Fibroblast of skin of right biceps (primary cell): ENCODE results near the gene PAX7.

ENCODE experiments used
- DNase-seq: peaks from one replicate; pipeline ENCODE4 v3.0.0-alpha.2; 2013

The PAX7 gene

DNA sequence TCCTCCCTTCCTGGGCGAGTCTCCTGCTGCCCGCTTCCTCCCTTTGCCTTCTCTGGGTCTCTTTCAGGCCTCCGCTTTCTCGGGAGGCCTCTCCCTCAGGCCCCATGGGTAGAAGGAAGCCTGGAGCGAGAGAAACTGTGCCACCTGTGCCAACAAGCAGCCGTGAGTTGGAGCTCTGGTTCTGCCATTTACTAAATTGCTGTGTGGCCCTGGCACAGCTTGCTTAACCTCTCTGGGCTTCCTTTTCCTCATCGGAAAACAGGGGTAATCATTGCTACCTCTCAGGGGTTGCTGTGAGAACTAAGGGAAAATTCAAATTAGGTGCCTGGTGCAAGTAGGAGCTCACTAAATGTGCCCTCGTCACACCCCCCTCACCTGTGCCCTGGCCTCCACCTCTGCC, 80.4 kb downstream of the PAX7 start:
- DNase-seq, result no peak

DNA sequence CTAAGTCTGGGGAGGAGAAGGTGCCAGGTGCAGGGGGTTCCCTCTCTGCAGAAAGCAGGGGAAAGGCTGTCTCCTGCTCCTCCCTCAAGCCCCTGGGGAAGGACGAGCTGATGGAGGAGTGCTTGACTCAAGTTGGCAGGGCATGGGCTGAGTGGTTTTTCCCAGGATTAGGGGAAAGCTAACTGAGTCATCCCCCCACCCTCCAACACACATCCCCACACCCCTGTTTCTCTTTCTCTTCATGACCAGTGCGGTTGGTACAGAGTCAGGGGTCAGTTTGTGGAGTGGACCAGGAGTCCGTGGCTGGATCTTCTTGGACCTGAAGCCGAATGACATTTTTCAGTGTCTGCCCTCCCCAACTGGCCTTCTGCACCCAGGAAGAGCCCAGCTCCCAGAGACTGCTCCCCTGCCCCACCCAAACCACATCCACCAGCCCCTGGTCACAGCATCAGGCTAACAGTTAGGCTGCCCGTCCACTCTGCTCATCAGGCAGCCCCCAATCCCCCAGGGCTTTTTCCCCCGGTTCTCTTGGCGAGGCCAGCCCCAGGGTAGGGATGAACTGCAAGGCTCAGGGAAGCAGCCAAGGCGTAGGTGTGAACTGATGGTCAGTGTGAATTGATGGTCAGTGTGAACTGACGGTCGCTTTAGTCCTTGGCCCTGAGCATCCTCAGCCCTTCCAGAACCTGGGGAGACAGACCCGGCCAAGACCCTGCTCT, 81.0 kb downstream of the PAX7 start:
- no peak for DNase-seq

DNA sequence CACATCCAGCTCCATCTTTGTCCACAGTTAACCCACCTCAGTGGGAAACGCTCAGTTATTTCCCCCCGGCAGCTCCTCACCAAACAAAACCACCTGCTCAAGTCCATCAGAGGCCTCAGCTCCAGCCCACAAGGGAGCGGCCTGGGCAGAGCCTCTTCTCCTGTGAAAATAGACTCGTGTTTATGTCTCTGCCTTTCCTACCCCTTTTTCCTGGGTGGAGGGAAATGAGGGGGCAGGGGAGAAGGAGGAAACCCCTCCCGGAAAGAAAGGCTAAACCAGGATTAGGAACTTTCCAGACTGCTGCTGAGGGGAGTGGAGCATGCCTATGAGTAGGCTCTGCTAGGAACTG, 81.6 kb downstream of the PAX7 start:
- no peak for DNase-seq

DNA sequence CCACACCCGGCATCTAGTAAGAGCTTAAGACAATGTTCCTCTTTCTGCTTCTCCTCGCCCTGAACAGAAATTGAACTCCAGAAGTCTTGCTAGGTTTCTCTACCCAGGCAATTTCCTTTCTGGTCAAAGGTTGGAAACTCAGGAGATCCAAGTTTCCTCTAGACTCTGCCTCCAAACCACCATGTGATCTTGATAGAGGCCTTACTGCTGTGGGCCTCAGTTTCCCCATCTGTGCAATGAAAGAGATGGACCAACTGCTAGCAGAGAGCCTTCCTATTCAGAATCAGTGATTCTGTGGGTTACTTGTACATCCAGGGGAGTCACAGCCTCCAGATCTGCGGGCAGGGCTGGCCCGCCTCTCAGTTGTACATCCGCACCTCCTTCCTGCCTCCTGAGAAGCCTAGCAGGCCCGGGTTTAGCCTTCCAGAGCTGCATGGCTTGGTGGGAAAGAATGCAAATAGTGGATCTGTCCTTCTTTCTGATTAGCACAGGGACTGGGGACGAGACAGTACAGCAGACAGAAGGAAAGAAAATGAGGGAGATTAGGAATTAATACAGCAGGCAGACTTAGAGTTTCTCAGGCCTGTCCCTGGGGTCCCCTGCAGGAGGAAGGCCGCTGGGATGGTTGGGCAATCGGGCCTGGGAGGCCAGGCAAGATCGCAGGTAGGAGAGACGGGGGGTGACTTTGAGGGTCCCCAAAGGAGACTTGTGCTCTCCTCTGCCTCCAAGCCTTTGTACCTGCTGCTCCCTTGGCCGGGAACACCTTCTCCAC, 83.9 kb downstream of the PAX7 start:
- no peak for DNase-seq

DNA sequence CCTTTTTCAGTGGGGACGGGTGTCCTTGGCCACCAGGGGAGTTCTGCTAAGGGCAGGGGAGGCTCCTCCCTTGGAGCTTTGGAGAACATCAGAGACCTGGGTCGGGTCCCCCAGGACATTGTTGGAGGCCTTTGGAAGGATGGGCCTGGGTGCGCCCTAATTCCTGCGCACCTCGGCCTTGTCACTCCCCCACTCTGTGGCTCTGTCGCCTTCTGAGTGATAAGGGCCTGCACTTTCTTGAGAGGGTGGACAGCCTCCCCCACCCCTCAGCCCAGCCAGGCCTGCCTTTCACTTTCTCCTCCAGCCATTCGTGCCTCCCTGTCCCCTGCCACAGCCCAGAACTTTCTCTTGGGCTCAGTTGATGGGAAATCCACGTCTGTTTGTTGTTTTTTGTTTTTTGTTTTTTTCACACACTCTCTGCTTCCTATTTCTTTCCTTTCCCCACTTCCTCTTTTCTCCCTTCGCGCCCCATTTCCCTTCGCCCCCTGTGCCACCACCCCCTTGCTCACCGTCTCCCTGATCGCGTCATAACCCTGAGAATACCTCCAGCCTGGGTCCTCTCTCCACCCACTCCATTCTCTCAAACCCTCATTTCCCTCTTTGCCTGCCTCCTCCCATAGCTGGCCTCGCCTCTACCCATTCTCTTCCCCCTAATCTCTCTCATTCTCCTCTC, 85.6 kb downstream of the PAX7 start:
- no peak for DNase-seq

DNA sequence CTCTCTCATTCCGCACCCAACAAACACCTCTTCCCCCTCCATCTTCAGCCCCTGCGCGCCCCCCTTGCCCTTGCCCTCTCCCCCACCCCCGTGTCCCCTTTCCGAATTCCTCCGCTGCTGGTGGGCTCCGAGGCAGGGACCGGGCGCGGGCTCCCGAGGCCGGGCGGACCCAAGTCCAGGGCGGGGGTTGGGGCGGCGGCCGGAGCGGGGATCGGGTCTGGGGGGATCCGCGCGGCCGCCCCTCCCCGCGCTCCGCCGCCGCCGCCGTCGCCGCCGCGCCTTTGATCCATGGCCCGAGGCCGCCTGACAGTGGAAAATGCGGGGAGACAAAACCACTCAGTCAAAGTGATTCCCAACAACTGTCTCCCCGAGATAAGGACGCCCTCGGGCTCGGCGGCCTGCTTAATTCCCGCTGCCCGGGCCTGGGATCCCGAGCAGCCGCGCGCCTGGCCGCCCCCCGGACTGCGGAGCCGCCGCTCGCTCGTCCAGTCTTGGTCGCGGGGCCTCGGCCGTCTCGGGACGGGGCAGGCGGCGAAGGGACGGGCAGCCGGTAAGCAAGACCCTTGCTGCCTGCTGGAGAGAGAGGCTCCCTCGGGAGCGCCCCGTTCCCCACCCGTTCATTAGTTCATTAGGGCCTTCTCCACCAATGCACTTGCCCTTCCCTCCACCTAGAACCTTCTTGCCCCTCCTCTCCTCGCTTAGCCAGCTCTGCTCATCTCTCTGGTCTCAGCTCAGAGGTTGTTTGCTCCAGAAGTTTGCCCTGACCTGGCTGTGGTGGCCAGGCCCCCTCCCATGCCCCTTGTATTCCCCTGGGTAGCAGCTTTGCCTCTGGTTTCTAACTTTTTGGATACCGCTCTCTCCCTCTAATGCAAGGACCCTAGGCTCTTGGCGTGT, 86.4 kb downstream of the PAX7 start:
- no peak for DNase-seq

DNA sequence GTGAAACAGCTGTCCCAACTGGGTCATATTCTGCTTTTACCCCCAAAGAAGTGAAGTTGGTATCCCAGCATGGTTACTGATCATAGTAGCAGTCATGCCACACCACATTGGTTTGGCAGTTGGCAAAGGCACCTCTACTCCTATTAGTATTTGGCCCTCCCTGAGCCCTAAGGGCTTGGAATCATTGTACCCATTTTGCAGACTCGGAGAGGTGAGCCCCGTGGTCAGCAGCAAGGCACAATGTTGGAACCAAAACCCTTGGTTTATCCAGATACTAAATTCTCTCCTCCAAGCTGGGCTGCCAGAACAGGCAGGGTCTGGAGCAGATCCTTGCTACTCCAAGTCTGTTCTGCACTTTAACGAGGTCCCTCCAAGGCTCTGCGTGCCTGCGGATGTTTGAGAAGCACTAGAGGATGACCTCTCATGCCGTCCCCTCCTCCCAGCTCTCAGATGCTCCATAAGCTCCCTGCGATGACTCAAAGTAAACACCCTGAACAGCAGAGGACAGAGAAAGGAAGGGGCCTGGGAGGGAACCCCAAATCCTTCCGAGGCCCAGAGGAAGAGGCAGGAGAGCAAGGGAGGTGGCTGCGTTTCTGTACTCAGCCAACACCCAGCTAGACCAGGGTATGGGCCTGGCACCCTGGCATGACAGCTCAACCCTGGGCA, 89.3 kb downstream of the PAX7 start:
- DNase-seq, result no peak

DNA sequence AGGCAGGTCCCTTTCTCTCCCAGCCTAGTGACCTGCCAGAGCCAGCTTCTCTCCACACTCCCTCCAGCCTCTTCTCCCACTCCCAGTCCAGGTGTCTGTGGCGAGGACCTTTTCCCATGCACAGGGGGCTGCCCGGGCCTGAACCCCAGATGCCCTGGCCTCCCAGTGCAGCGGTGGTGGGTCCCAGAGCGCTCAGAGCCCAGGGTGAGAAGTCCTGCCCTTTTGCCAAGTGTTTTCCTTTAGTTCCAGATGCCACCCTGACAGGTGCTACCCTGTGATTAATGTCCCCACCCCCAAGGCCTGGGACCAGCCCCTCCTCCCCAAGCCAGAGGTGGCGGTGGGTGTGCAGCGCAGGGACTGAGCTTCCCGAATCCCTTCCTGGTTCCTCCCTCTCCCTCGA, 90.4 kb downstream of the PAX7 start:
- no peak for DNase-seq

DNA sequence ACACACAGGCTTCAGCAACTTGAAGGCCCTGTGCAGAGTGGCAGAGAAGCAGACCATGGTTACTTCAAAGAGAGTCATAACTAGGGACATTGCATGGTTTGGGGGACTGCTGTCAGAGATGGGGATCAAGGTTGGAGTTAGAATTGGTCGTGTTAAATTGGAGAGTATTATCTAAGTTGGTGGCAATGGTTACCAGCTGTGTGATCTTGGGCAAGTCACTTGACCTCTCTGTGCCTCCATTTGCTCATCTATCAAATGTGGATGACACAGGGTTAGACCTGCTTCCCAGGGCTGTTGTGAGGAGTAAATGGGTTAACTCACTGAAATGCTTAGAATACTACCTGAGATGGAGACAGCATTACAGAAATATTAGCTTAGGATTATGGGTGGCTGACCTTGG, 91.1 kb downstream of the PAX7 start:
- DNase-seq, result no peak

DNA sequence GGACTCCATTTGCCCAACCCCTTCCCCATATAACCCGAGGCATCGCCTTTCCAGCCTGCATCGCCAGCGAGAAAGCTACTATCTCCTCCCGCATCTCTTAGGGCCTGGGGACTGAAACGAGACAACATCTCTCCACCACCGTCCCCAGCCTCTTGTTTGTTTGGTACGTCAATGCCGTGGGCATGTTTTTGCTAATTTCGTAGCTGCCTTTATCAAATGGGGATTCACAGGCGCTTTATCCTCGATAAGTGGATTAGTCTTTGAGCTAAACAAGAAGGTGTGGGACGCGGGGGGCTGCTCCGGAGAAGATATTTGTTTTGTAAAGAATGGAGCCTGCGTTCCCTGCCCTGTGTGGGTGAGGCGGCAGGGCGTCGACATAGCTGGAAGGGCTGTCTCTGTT, 91.6 kb downstream of the PAX7 start:
- DNase-seq, result no peak

DNA sequence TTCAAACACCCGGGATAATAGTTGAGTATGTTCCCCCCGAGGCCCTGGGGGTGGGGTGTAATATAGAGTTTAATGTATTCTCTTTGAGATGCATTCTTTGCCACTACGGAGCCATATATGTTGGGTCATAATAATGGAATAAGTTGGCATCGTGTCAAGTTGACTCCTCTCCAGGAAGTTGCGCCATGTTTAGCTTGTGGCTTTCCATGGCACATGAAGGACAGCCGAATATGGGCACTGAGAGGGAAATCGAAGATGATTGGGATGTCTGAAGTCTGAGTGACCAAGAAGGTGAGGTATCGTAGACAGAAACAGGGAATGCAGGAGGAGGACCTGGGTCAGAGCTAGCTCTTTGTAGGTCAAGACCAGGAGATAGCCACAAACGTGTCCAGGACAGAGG, 92.6 kb downstream of the PAX7 start:
- DNase-seq, result no peak

DNA sequence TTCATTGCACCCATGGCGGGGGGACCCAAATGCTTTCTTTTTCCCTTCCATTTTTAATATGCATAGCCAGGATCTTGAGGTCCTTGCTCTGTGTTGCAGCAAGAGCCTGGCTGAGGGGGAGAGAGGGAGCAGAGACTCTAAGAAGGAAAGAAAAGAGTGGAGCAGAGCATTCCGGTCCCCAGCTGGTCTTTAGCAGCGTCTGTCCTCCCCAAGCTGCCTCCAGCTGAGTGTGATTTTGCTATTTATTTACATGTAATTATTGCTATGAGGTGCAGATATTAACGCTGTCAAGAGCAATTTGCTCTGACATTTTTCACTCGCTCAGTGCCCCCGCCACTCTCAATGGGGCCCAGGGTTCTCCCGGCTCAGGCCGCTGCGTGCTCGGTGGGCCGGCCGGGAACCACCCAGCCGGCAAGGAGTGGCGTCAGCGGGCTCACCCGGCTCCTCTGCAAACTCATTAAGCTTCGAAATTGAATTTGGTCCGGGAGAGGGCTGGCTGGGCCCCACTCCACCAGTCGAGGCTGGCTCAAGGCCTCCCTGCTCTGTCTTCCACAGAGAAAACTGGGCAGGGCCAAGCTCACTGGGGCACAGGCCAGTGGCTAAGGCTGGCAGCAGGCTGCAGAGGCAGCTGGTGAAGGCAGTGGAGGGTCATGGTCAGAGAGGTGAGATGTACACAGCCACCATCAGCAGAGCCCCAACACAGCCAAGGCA, 93.2 kb downstream of the PAX7 start:
- no peak for DNase-seq

DNA sequence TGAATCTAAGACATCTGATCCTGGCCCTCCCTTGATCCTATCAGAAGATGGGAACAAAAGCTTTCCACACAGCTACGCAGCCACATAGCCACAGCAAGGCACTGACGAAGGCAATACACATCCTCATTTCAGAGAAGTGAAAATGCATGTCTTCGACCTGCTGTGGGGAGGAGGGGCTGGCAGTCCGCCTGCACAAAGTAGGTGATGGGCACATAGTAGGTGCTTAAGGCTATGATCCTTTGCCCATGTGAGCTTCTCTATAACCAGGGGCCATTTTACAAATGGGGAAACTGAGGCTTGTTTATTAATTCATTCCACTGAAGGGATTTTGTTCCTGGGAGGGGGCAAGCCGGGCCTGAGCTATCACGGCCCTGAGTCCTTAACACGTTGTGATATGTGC, 94.2 kb downstream of the PAX7 start:
- no peak for DNase-seq

DNA sequence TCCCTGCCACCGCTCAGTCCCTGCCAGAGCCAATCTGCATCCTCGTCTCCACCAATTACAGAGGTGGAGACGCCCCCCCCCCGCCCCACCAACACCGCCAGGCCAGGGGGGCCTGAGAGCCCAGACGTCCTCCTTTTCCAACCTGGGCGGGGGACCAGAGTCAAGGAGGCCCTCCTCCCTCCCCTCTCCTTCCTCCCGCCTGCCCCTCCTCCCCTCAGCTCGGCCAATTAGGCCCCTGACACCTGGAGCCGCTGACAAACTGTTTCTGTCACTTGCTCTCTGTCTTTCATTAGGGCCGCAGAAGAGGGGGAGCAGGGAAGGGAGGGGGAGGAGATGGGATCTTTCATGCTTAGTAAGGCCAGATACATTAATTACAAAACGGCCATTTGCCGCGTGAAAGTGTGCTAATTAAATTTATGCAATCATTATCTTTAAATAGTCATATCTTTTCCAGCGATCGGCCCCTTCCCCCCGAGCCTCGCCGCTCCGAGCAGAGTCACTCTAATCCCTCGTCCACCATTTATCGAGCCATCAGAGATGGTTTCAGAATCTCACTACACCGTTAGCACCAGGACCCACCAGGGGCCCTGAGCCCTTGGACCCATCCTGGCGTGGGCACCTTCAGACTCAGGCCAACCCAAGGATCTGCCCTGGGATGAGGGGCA, 94.7 kb downstream of the PAX7 start:
- DNase-seq, result no peak

DNA sequence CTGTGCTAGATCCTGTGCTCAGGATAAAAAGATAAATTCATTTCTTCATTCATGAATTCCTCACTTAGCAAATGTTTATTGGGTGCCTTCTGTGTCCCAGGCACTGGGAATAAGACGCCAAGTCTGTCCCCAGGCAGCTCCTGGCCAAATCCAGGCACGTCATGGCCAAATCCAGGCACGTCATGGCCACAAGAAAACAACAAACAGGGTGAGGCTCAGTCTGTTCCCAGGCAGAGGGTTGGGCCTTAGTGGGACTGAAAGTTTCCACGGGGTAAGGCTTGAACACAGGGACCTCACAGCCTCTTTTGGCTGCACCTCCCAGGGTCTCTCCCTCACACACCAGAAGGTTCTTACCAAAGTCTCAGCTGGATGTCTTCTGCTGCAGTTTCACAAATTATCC, 95.7 kb downstream of the PAX7 start:
- DNase-seq, result no peak

DNA sequence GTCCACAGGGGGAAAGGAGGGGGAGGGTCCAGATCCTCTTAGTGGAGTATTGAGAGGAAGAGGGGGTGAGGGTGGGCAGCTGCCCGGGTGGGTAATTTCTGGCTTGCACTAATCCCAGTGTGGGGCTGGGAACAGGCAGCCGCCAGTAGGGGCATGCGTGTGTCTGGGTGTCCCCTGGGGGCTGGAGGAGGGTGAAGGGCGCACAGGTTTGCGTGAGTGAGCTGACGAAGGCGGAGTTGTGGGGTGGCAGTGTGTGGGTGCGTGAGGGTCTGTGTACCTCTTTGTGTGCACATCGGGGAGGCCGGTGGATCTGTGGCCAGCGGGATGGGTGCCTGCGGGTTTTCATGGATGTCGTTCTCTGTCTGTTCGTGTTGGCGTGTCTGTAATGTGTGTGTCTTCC, 97.3 kb downstream of the PAX7 start:
- no peak for DNase-seq

DNA sequence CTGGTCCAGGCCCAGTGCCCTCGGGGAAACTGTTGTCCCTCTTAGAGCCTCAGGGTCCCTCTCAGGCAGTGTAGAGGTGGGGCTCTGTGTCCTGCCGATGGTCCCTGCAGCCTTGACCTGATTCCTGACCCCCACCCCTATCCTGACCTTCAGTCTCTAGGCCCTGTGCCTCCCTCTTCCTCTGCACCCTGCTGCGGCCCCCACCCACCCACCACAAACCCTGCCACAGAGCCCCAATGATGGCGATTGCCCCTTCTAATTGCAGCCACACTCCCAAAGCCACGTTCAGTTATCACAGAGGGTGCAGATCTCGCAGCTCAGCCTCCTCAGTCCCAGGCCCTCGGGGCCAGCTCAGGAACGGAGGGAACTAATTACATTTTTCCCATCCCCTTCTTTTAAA, 99.7 kb downstream of the PAX7 start:
- DNase-seq, result no peak

DNA sequence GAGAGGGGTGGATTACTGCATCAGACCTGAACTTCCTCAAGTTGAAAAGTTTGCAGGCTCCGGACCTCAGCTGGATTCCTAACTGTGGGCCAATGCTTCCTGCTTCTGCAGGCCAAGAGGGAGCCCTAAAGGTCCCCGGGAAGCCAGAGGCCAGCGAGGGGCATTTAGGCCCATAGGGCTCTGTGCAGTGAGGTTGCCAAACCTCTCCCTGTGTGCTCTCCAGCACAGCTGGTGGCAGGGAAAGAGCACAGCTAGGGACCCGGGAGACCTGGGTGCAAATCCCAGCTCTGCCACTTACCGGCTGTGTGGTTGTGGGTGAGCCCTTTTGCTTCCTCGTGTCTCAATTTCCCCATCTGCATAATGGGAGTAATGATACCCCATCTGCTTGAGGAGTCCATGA, 100.5 kb downstream of the PAX7 start:
- no peak for DNase-seq

DNA sequence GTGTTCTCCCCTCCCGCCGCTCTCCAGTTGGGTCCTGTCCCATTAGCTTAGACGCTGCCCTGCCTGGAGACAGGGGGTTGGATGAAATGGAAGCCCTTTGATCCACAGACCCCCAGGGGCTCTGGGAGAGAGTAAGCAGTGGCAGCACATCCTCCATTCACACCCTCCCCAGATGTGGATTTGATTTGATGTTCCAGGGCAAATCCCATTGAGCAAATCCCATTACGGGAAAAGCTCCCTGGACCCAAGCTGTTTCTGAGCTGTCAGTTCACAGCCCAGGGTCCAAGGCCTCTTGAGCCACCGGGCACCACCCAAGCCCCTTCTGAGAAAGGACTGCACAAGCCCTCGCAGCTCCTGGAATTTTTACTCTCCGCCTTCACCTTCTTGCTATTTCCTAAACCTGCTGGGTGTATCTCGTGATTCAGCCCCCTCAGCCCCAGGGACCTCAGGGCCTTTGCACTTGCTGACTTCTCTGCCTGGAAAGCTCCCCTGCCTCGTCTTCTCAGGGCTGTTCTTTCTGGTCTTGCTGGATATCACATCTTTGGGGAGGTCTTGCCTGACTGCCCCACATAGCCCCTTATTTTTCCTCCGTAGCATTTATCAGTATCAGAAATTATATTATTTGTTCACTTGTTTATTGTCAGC, 101.1 kb downstream of the PAX7 start:
- no peak for DNase-seq

DNA sequence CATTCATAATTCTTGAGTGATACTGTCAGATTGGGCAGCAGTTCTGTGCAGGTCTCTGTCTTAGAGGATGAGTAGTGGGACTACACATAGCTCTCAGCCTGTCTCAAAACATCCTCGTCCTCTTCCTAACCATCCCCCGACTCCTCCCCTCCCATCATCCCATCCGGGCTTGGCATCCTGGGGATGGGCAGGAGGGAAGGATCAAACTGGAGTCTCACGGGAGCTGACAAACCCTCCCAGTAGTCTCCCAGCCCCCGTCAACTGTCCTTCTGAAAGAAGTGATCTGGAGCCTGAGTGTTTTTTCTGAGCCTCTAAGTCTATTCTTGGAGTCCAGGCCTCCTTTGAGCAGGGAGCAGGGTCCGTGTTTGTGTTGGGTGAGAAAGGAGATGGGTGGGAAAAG, 102.0 kb downstream of the PAX7 start:
- DNase-seq, result no peak

DNA sequence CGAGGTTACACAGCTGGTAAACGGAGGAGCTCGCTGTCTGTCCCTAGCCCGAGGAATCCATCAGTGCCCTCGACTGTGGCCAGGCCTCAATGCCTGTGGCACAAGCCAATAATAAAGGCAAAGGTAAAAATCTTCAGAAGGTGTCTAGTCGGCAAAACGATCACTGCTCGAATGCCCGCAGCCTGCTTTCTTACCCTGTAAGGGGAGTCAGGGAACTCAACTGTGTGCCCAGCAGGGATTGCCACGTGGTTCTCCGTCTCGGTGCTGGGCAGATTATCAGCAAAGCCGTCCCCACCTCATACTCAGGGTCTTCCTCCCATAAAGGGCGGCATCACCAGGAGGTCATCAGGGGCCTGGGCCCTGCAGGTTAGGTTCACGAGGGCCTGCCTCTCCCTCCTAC, 103.4 kb downstream of the PAX7 start:
- DNase-seq, result no peak
